CD14-positive monocyte (primary cell): ENCODE results near the gene LTBP2. TPM values are rescaled to one million over a fixed set of nuclear protein-coding genes. Genes with fewer than 3 reads are reported as not detected.

Source experiments
- DNase-seq, 3 donors: peaks; one replicate each; pipeline ENCODE4 v3.0.0-alpha.2; 2011 to 2022
- H2AFZ ChIP-seq: 2 replicates; pipeline ENCODE4 v1.6.0; 2012; ENCODE audit warnings: mild to moderate bottlenecking, low read depth, low read length, inconsistent platforms; ENCODE audit not compliant: insufficient read depth, poor library complexity, severe bottlenecking
- H3K27ac ChIP-seq, 2 donors: 1 replicate in 1 of 2; 2 replicates in 1 of 2; pipeline ENCODE4 v1.5.1; 2012 to 2013; ENCODE audit warnings: low read length in 2 of 2, control low read depth in 1 of 2, inconsistent platforms in 1 of 2, low read depth in 1 of 2, mild to moderate bottlenecking in 1 of 2
- H3K27me3 ChIP-seq, 2 donors: one replicate each; pipeline versions ENCODE4 v1.6.0 to v1.6.1; 2011 to 2013; ENCODE audit warnings: low read length in 2 of 2; ENCODE audit not compliant: control insufficient read depth in 2 of 2, insufficient read depth in 2 of 2
- H3K36me3 ChIP-seq, 2 donors: replicated peaks in 1 of 2; 1 replicate in 1 of 2; 2 replicates in 1 of 2; pipeline versions ENCODE4 v1.5.1 to v1.6.1; 2012 to 2013; ENCODE audit warnings: low read length in 2 of 2, control low read depth in 1 of 2, inconsistent platforms in 1 of 2, mild to moderate bottlenecking in 1 of 2; ENCODE audit not compliant: insufficient read depth in 2 of 2, control insufficient read depth in 1 of 2
- H3K4me1 ChIP-seq, 2 donors: 1 replicate in 1 of 2; 2 replicates in 1 of 2; pipeline versions ENCODE4 v1.5.1 to v1.6.1; 2012 to 2013; ENCODE audit warnings: low read length in 2 of 2, control low read depth in 1 of 2, inconsistent platforms in 1 of 2, mild to moderate bottlenecking in 1 of 2, moderate library complexity in 1 of 2; ENCODE audit not compliant: insufficient read depth in 2 of 2, control insufficient read depth in 1 of 2
- H3K4me2 ChIP-seq: replicated peaks from 2 replicates; pipeline ENCODE3; 2012; ENCODE audit warnings: low read length, moderate library complexity, mild to moderate bottlenecking; ENCODE audit not compliant: poor library complexity, severe bottlenecking; ENCODE audit errors: extremely low read depth
- H3K4me3 ChIP-seq, 3 experiments: fragments of 200-600 bp in 1 of 3; sonication (generic) in 1 of 3; replicated peaks in 1 of 3; 1 replicate in 2 of 3; 2 replicates in 1 of 3; pipeline ENCODE4 v1.5.1; 2011 to 2013; ENCODE audit warnings: low read length in 3 of 3, mild to moderate bottlenecking in 3 of 3, control low read depth in 2 of 3, low read depth in 2 of 3, inconsistent platforms in 1 of 3, moderate library complexity in 1 of 3
- H3K79me2 ChIP-seq: 2 replicates; pipeline ENCODE4 v1.6.0; 2012; ENCODE audit warnings: mild to moderate bottlenecking, control low read depth, inconsistent platforms, low read length, moderate library complexity; ENCODE audit not compliant: insufficient read depth
- H3K9ac ChIP-seq: 2 replicates; pipeline ENCODE4 v1.6.0; 2017; ENCODE audit warnings: low read length, mild to moderate bottlenecking; ENCODE audit not compliant: insufficient read depth, poor library complexity, severe bottlenecking
- H3K9me3 ChIP-seq, 2 donors: replicated peaks in 1 of 2; 1 replicate in 1 of 2; 2 replicates in 1 of 2; pipeline versions ENCODE4 v1.5.1 to v1.6.1; 2012 to 2013; ENCODE audit warnings: low read length in 2 of 2, control low read depth in 1 of 2; ENCODE audit not compliant: control insufficient read depth in 1 of 2, insufficient read depth in 1 of 2
- H4K20me1 ChIP-seq: 2 replicates; pipeline ENCODE4 v1.6.0; 2012; ENCODE audit warnings: mild to moderate bottlenecking, low read length, control low read depth, moderate library complexity; ENCODE audit not compliant: insufficient read depth
- H3K27ac Mint-ChIP-seq, 7 donors: one replicate each; pipeline ENCODE4 v1.8.0; 2020; ENCODE audit warnings: mild to moderate bottlenecking in 7 of 7, mixed read lengths in 7 of 7, moderate library complexity in 6 of 7, inconsistent platforms in 2 of 7
- H3K27me3 Mint-ChIP-seq, 3 donors: one replicate each; pipeline ENCODE4 v1.8.0; 2021 to 2022; ENCODE audit warnings: low read depth in 3 of 3, mild to moderate bottlenecking in 3 of 3, mixed read lengths in 3 of 3, moderate library complexity in 3 of 3, inconsistent platforms in 1 of 3
- H3K36me3 Mint-ChIP-seq, 2 donors: one replicate each; pipeline ENCODE4 v1.8.0; 2020; ENCODE audit warnings: mixed read lengths in 2 of 2, inconsistent platforms in 1 of 2, mild to moderate bottlenecking in 1 of 2
- H3K4me1 Mint-ChIP-seq: one replicate; pipeline ENCODE4 v1.8.0; 2020; ENCODE audit warnings: mild to moderate bottlenecking, mixed read lengths
- H3K4me3 Mint-ChIP-seq, 2 donors: one replicate each; pipeline ENCODE4 v1.8.0; 2020; ENCODE audit warnings: mild to moderate bottlenecking in 2 of 2, mixed read lengths in 2 of 2, moderate library complexity in 1 of 2
- H3K9me3 Mint-ChIP-seq, 7 donors: one replicate each; pipeline ENCODE4 v1.8.0; 2020 to 2022; ENCODE audit warnings: mixed read lengths in 7 of 7, mild to moderate bottlenecking in 6 of 7, moderate library complexity in 6 of 7, inconsistent platforms in 2 of 7
- CTCF ChIP-seq: fragments of 200-600 bp; IDR thresholded peaks from one replicate; pipeline ENCODE4 v1.8.0; 2022; ENCODE audit warnings: antibody characterized with exemption, mild to moderate bottlenecking
- WGBS: methylation state at CpG from one replicate; pipeline ENCODE4 v1.1.5; 2013; ENCODE audit warnings: missing lambda C conversion rate; ENCODE audit not compliant: insufficient coverage; 5-methylcytosine and 5-hydroxymethylcytosine counted together
- intact Hi-C, 2 donors: fragments of 100-400 bp; cut with micrococcal nuclease; formaldehyde crosslinking; loops; one replicate each; pipeline versions ENCODE4 v1.15.0 to v1.15.1; 2023
- polyA plus RNA-seq, 3 donors: library from polyadenylated mRNA; depleted of rRNA in 1 of 3; unstranded in 2 of 3; stranded (reverse) in 1 of 3; fragments of 300-500 nt in 2 of 3; fragments of >200 nt in 1 of 3; fragmentation: Illumina TruSeq in 2 of 3; gene quantifications; 1 replicate in 2 of 3; 2 replicates in 1 of 3; pipeline ENCODE4 v1.2.3, GENCODE V29; 2012 to 2021

Gene LTBP2
- polyA plus RNA-seq, 3 donors: 0.04 to 0.24 (median 0.11) TPM

- no peak overlapping the region for H3K4me3 Mint-ChIP-seq
- Histone ChIP-seq H3K27ac (no peak overlapping the region), H3K27me3 (no peaks in the 10 kb centered on the region), H3K9ac (no peak overlapping the region), H3K9me3 (no peaks in the 10 kb centered on the region), H3K4me2 (no peak overlapping the region), H2AFZ (no peak overlapping the region), H4K20me1 (no peaks in the 10 kb centered on the region), H3K79me2 (no peaks in the 10 kb centered on the region), H3K4me1 (no peaks in the 10 kb centered on the region), H3K4me3 (no peak overlapping the region), H3K36me3 (no peaks in the 10 kb centered on the region)
- no peaks in the 10 kb centered on the region for H3K36me3 Mint-ChIP-seq
- H3K27ac Mint-ChIP-seq: no peak overlapping the region
- H3K4me1 Mint-ChIP-seq: peaks cover 9% of the 10 kb centered on the region
- intact Hi-C loops: no loop called here
- peaks cover 0 to 3% (median 0%) of the 10 kb centered on the region in 7 donors for H3K9me3 Mint-ChIP-seq
- peaks cover 0 to 8% (median 6%) of the 10 kb centered on the region in 3 donors for H3K27me3 Mint-ChIP-seq
- TF ChIP-seq CTCF: no peak
- no peak for DNase-seq
Measured at GRCh38 chr14:74524812-74525135, 87.3 kb downstream of the LTBP2 start.

- WGBS: 83% methylated on average over 7 of the region's 14 CpGs
- TF ChIP-seq CTCF: no peak
- no peaks in the 10 kb centered on the region for H3K36me3 ChIP-seq
Measured at GRCh38 chr14:74524076-74524811, 87.8 kb downstream of the LTBP2 start.

More at GRCh38 chr14:74524076-74524811, 87.8 kb downstream of the LTBP2 start:
- Mint-ChIP-seq H3K4me3 (no peak overlapping the region), H3K36me3 (no peaks in the 10 kb centered on the region), H3K27me3 (peaks cover 0 to 8% (median 6%) of the 10 kb centered on the region in 3 donors), H3K4me1 (peaks cover 9% of the 10 kb centered on the region), H3K27ac (peak overlapping the region in 1 of 7 donors; percentile 31), H3K9me3 (peaks cover 0 to 3% (median 0%) of the 10 kb centered on the region in 7 donors)
- Histone ChIP-seq H3K9ac (no peak overlapping the region), H3K4me2 (no peak overlapping the region), H4K20me1 (no peaks in the 10 kb centered on the region), H3K9me3 (no peaks in the 10 kb centered on the region), H2AFZ (no peak overlapping the region), H3K27ac (no peak overlapping the region), H3K4me1 (no peaks in the 10 kb centered on the region), H3K4me3 (no peak overlapping the region), H3K79me2 (no peaks in the 10 kb centered on the region), H3K27me3 (no peaks in the 10 kb centered on the region)
- DNase-seq: no peak
- intact Hi-C loops: no loop called here
